ENCODE data around the gene MAP2.

DNA sequence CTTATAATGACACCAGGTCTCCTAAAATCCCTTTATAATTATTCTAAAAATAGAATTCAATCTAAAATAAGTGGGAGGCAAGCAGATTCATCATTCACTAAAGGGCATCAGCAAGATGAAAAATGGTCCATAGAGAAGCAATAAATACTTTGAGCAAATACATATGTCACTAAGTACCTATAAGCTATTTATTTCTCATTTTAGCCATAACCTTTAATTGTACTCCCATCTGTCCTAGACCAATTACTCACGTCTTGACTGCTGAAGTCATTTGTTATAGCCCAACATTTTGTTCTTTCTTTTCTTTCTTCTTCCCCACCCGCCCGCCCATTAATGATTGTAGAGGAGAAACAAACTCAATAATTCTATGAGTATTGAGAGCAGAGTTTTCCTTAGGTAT lies 105.7 kb downstream of the MAP2 start:
- TF ChIP-seq, protein P1, sequence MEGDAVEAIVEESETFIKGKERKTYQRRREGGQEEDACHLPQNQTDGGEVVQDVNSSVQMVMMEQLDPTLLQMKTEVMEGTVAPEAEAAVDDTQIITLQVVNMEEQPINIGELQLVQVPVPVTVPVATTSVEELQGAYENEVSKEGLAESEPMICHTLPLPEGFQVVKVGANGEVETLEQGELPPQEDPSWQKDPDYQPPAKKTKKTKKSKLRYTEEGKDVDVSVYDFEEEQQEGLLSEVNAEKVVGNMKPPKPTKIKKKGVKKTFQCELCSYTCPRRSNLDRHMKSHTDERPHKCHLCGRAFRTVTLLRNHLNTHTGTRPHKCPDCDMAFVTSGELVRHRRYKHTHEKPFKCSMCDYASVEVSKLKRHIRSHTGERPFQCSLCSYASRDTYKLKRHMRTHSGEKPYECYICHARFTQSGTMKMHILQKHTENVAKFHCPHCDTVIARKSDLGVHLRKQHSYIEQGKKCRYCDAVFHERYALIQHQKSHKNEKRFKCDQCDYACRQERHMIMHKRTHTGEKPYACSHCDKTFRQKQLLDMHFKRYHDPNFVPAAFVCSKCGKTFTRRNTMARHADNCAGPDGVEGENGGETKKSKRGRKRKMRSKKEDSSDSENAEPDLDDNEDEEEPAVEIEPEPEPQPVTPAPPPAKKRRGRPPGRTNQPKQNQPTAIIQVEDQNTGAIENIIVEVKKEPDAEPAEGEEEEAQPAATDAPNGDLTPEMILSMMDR (IDR thresholded peaks at IDR 0.05): no peak
- no peak for TF ChIP-seq POLR2A (IDR thresholded peaks at IDR 0.05)
